ENCODE results near the gene CALCOCO2.
"Not testable (repeated sequence)": the region's sequence is repeated elsewhere in the genome, so short reads cannot be mapped to it uniquely, and the experiment has no call there.

The CALCOCO2 gene

DNA sequence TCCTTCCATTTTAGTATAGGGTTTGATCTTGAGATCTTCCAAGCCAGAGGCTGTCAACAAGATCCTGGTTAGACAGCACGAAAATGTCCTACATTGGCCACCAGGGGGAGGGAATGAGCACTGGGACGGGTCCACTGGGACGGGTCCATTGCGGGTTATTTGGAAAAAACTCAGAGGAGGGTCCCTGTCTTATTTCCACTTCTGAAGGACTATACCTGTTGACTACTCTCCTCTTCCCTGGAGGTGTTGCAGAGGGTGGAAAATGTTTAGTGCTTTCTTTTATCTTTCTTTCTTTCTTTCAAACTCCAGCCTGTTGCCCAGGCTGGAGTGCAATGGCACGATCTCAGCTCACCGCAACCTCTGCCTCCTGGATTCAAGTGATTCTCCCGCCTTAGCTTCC is 16.3 kb upstream of the CALCOCO2 start:
- TF ChIP-seq, protein P1, sequence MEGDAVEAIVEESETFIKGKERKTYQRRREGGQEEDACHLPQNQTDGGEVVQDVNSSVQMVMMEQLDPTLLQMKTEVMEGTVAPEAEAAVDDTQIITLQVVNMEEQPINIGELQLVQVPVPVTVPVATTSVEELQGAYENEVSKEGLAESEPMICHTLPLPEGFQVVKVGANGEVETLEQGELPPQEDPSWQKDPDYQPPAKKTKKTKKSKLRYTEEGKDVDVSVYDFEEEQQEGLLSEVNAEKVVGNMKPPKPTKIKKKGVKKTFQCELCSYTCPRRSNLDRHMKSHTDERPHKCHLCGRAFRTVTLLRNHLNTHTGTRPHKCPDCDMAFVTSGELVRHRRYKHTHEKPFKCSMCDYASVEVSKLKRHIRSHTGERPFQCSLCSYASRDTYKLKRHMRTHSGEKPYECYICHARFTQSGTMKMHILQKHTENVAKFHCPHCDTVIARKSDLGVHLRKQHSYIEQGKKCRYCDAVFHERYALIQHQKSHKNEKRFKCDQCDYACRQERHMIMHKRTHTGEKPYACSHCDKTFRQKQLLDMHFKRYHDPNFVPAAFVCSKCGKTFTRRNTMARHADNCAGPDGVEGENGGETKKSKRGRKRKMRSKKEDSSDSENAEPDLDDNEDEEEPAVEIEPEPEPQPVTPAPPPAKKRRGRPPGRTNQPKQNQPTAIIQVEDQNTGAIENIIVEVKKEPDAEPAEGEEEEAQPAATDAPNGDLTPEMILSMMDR (IDR thresholded peaks at IDR 0.05; ENCODE audit: low read depth, low read length), result peak; percentile 87
- H3K4me3 ChIP-seq (ENCODE audit: low read depth, low read length), result no peak overlapping the region
- peak; percentile 31 for DNase-seq (ENCODE audit: low read depth, low spot score)
- in situ Hi-C loops (cut with HindIII; ENCODE audit: low sequenced_read_pairs), result no loop called here

DNA sequence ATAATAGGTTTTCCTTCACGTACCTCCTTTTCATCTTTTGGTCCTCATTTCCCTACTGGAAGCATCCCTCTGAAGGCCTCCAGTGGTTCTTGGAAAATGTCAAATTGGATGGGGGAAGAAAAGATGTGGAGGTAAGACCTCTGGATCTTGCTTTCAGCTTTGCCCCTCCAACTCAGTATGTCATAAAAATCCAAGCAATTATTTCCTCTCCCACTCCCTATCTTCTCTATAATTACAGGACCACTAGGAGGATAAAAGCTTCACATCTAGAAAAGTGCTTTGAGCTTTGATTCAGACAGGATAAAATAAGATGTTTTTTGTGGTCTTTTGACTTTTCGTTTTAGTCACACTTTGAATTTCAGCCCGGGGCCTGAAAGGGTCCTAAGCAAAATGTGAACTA is 15.5 kb upstream of the CALCOCO2 start:
- H3K4me3 ChIP-seq (ENCODE audit: low read depth, low read length), result no peak overlapping the region
- TF ChIP-seq, protein P1 (IDR thresholded peaks at IDR 0.05; ENCODE audit: low read depth, low read length), result no peak
- in situ Hi-C loops (cut with HindIII; ENCODE audit: low sequenced_read_pairs), result no loop called here
- no peak for DNase-seq (ENCODE audit: low read depth, low spot score)

DNA sequence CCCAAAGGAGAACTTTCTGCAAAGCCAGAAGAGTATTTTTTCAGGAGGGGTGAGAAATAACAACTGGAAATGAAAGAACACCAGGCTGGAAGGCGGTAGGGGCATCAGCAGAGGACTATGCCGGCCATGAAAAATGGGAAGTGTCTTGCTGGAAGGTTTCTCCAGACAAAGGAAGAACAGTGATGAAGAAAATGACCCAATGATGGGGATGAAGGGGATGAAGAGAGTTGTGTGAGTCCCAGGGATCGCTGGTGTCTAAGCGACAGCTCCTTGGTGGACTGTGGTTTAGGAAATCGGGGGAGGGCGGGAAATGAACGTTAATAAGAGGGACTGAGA is 14.4 kb upstream of the CALCOCO2 start:
- in situ Hi-C loops (cut with HindIII; ENCODE audit: low sequenced_read_pairs), result no loop called here
- DNase-seq (ENCODE audit: low read depth, low spot score), result no peak
- TF ChIP-seq, protein P1 (IDR thresholded peaks at IDR 0.05; ENCODE audit: low read depth, low read length), result no peak
- H3K4me3 ChIP-seq (ENCODE audit: low read depth, low read length), result peak overlapping the region; percentile 26

DNA sequence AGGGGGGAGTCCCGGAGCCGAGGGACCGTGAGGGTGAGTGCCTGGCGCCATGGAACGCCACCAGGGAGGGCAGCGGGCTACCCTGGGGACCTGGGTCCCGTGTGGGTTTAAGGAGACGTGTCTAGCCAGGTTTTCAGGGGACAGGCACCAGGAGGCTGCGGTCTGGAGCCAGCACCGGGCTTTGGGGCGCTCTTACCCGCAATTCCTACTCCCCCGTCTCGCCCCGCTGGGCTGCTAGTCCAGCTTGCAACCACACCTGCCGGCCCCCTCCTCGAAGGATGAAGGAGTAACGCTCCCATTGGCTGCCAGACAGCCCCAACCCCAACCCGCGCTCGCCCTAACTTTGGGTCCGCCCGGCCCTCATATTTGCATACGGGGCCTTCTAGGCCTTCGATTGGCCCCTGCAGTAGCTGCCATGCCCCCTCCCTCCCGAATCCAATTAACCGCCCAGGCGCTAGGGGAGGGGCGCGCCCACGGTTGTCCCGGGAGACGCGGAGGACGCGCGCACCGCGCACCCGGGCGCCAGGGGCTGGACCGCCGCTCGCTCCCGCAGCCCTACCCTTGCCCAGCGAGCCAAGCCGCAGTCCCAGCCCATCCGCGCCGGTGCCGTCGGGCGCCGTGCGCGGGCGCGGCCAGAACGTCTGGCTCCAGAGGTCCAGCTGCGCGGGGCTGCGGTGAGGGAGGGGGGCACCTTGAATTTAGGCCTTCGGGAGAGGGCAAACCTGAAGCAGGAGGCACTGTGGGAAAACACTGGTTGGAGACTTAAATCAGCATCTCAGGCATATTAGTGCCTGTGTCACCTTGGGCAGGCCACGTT is 13.9 kb upstream of the CALCOCO2 start, which contains the start of gene TTLL6:
Gene TTLL6, minus strand, starts transcription at position 456 of the 817 bp plus-strand sequence. Its CDS starts 157 bp downstream, at position 299.
- H3K4me3 ChIP-seq (ENCODE audit: low read depth, low read length), result peak within 1 kb of the TSS; percentile 27
- TF ChIP-seq, protein P1 (IDR thresholded peaks at IDR 0.05; ENCODE audit: low read depth, low read length), result no peak
- DNase-seq (ENCODE audit: low read depth, low spot score), result peak; percentile 74
- in situ Hi-C loops (cut with HindIII; ENCODE audit: low sequenced_read_pairs), result no loop called here

DNA sequence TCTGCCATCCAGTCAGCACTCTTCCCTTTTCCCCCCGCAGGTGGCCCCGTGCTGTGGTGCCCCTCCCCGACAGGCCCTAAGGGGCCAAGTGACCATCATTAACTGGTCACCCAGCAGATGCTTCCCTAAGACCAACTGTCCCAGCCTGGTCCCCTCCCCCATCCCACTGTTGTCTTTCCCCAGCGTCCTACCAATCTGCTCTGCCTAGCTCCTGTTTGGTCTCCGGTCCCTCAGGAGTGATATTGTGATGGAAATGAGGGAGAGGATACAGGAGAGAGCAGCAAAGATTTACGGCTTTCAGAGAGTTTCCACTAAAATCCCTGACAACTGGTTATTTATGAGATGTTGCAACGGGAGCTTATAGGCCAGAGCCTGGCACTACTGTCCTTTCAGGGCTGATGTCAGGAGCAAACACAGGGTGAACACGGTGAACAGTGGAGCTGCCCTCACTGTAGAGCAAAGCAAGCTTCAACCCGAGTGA is 12.4 kb upstream of the CALCOCO2 start:
- in situ Hi-C loops (cut with HindIII; ENCODE audit: low sequenced_read_pairs), result no loop called here
- DNase-seq (ENCODE audit: low read depth, low spot score), result no peak
- TF ChIP-seq, protein P1 (IDR thresholded peaks at IDR 0.05; ENCODE audit: low read depth, low read length), result no peak
- H3K4me3 ChIP-seq (ENCODE audit: low read depth, low read length), result no peak overlapping the region

DNA sequence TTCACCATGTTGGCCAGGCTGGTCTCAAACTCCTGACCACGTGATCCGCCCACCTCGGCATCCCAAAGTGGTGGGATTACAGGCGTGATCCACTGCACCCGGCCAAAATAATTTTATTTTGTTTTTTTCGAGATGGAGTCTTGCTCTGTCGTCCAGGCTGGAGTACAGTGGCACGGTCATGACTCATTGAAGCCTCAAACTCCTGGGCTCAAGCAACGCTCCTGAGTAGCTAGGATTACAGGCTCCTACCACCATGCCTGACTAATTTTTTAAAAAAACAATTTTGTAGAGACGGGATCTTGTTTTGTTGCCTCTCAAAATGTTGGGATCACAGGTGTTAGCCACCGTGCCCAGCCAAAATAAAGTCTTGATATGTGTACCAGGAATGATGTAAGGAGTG is 11.4 kb upstream of the CALCOCO2 start:
- TF ChIP-seq, protein P1 (IDR thresholded peaks at IDR 0.05; ENCODE audit: low read depth, low read length), result no peak
- in situ Hi-C loops (cut with HindIII; ENCODE audit: low sequenced_read_pairs), result no loop called here
- DNase-seq (ENCODE audit: low read depth, low spot score), result no peak
- H3K4me3 ChIP-seq (ENCODE audit: low read depth, low read length), result no peak overlapping the region

DNA sequence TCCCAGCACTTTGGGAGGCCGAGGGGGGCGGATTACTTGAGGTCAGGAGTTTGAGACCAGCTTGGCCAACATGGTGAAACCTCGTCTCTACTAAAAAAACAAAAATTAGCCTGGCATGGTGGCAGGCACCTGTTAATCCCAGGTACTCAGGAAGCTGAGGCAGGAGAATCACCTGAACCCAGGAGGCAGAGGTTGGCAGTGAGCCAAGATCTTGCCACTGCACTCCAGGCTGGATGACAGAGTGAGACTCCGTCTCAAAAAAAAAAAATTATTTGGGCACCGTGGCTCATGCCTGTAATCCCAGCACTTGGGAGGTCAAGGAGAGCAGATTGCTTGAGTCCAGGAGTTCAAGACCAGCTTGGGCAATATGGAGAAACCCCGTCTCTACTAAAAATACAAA is 9.9 kb upstream of the CALCOCO2 start:
- in situ Hi-C loops (cut with HindIII; ENCODE audit: low sequenced_read_pairs); DNase-seq (ENCODE audit: low read depth, low spot score); H3K4me3 ChIP-seq (ENCODE audit: low read depth, low read length): not testable (repeated sequence)
